Keratinocyte (primary cell): ENCODE results near the gene VAMP4. TPM values are rescaled to one million over a fixed set of nuclear protein-coding genes. Genes with fewer than 3 reads are reported as not detected.

ENCODE experiments used
- DNase-seq: peaks from one replicate; pipeline ENCODE4 v3.0.0-alpha.2; 2011; ENCODE audit warnings: low read depth, missing footprints, low spot score
- FAIRE-seq: peaks from 2 replicates; lab custom pipeline; 2011; peaks lifted over from hg19 to GRCh38; lab: Jason Lieb, UNC
- H2AFZ ChIP-seq: 2 replicates; pipeline ENCODE4 v1.6.0; 2012; ENCODE audit warnings: low read length, control low read depth, inconsistent platforms; ENCODE audit not compliant: control insufficient read depth
- H3K27ac ChIP-seq: 2 replicates; pipeline ENCODE4 v1.5.1; 2011; ENCODE audit warnings: low read length; ENCODE audit not compliant: control insufficient read depth, insufficient read depth
- H3K27me3 ChIP-seq: 3 replicates; pipeline ENCODE4 v1.6.0; 2011; ENCODE audit warnings: low read length; ENCODE audit not compliant: control insufficient read depth, insufficient read depth; ENCODE audit errors: extremely low read depth
- H3K36me3 ChIP-seq, 2 experiments: 2 replicates in 1 of 2; 3 replicates in 1 of 2; pipeline ENCODE4 v1.5.1; 2011; ENCODE audit warnings: low read length in 2 of 2, mild to moderate bottlenecking in 1 of 2; ENCODE audit not compliant: control insufficient read depth in 2 of 2, insufficient read depth in 2 of 2; ENCODE audit errors: extremely low read depth in 1 of 2
- H3K4me1 ChIP-seq: 3 replicates; pipeline ENCODE4 v1.5.1; 2011; ENCODE audit warnings: low read length; ENCODE audit not compliant: control insufficient read depth, insufficient read depth; ENCODE audit errors: extremely low read depth
- H3K4me2 ChIP-seq: 3 replicates; pipeline ENCODE4 v1.6.0; 2011; ENCODE audit warnings: low read depth, low read length; ENCODE audit not compliant: control insufficient read depth, insufficient read depth; ENCODE audit errors: extremely low read depth
- H3K4me3 ChIP-seq, 3 experiments: fragments of 200-600 bp in 1 of 3; sonication (generic) in 1 of 3; 2 replicates in 2 of 3; 3 replicates in 1 of 3; pipeline ENCODE4 v1.5.1; 2011 to 2016; ENCODE audit warnings: low read length in 3 of 3, mild to moderate bottlenecking in 3 of 3, control low read depth in 2 of 3, inconsistent platforms in 1 of 3, low read depth in 1 of 3, mixed read lengths in 1 of 3, mixed run types in 1 of 3, moderate library complexity in 1 of 3; ENCODE audit not compliant: control insufficient read depth in 2 of 3, insufficient read depth in 2 of 3; ENCODE audit errors: extremely low read depth in 1 of 3
- H3K79me2 ChIP-seq: 2 replicates; pipeline ENCODE4 v1.6.0; 2012; ENCODE audit warnings: low read length; ENCODE audit not compliant: control insufficient read depth, insufficient read depth
- H3K9ac ChIP-seq: 3 replicates; pipeline ENCODE4 v1.6.0; 2011; ENCODE audit warnings: low read length; ENCODE audit not compliant: control insufficient read depth, insufficient read depth; ENCODE audit errors: extremely low read depth
- H3K9me1 ChIP-seq: 3 replicates; pipeline ENCODE4 v1.6.0; 2011; ENCODE audit warnings: low read length; ENCODE audit not compliant: control insufficient read depth, insufficient read depth; ENCODE audit errors: extremely low read depth
- H3K9me3 ChIP-seq: 2 replicates; pipeline ENCODE4 v1.5.1; 2012; ENCODE audit warnings: low read depth, low read length; ENCODE audit not compliant: control insufficient read depth
- H4K20me1 ChIP-seq: 3 replicates; pipeline ENCODE4 v1.6.0; 2011; ENCODE audit warnings: low read length; ENCODE audit not compliant: control insufficient read depth, insufficient read depth; ENCODE audit errors: extremely low read depth
- EZH2 ChIP-seq: IDR thresholded peaks from one replicate; pipeline ENCODE4 v1.6.1; 2012; ENCODE audit warnings: inconsistent platforms, mild to moderate bottlenecking, low read length, moderate library complexity
- dilution Hi-C: fragments of 300-500 bp; cut with MboI; formaldehyde crosslinking; loops from one replicate; pipeline ENCODE4 v1.7.0; 2020; ENCODE audit warnings: low sequenced_read_pairs; ENCODE audit not compliant: extremely low pct_ligation_motif_present
- polyA plus RNA-seq, 5 experiments: library from polyadenylated mRNA; depleted of rRNA in 3 of 5; stranded (reverse) in 3 of 5; stranded (forward) in 1 of 5; unstranded in 1 of 5; fragments of >200 nt; gene quantifications; 1 replicate in 1 of 5; 2 replicates in 3 of 5; 3 replicates in 1 of 5; pipeline versions ENCODE4 v1.2.1 to v1.2.3, GENCODE V29; 2011 to 2012; ENCODE audit warnings: missing spikeins in 2 of 5, low read depth in 1 of 5, low replicate concordance in 1 of 5
- TF ChIP-seq, protein P1 (sequence below), 3 experiments: IDR thresholded peaks in 1 of 3; conservative IDR thresholded peaks in 1 of 3; optimal IDR thresholded peaks in 1 of 3; 2 replicates in 2 of 3; 3 replicates in 1 of 3; pipeline versions ENCODE3 to v1.5.1; 2011; ENCODE audit warnings: low read length in 3 of 3, mild to moderate bottlenecking in 3 of 3, moderate library complexity in 2 of 3, control low read depth in 1 of 3, inconsistent platforms in 1 of 3; ENCODE audit not compliant: insufficient read depth in 2 of 3; ENCODE audit errors: extremely low read depth in 1 of 3

VAMP4 gene
- polyA plus RNA-seq, 1 donor (not counting 4 experiments of a cell fraction or from before 2014, with no cell fraction given) = 12.7 TPM

DNA sequence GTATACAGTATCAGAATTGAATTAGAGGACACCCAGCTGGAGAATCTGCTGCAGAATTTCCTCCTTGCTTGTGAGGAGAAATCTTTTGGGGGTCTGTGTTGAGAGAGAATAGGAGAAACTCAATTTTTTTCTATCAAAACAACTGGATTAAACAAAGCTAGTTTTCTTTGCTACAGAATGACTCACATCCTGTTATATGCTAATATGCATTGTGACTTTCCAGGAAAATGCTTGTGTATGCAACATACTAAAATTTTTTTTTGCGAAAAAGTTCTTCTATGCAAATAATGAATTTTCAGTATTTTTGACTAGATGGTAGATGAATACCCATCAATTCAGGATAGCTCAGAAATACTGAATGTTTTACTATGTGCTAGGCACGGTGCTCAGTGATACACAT is 2.2 kb downstream of the VAMP4 start:
- TF ChIP-seq EZH2 = no peak
- TF ChIP-seq, protein P1, sequence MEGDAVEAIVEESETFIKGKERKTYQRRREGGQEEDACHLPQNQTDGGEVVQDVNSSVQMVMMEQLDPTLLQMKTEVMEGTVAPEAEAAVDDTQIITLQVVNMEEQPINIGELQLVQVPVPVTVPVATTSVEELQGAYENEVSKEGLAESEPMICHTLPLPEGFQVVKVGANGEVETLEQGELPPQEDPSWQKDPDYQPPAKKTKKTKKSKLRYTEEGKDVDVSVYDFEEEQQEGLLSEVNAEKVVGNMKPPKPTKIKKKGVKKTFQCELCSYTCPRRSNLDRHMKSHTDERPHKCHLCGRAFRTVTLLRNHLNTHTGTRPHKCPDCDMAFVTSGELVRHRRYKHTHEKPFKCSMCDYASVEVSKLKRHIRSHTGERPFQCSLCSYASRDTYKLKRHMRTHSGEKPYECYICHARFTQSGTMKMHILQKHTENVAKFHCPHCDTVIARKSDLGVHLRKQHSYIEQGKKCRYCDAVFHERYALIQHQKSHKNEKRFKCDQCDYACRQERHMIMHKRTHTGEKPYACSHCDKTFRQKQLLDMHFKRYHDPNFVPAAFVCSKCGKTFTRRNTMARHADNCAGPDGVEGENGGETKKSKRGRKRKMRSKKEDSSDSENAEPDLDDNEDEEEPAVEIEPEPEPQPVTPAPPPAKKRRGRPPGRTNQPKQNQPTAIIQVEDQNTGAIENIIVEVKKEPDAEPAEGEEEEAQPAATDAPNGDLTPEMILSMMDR (optimal IDR thresholded peaks at IDR 0.05 in 1 of 3, IDR thresholded peaks at IDR 0.05 in 1 of 3, conservative IDR thresholded peaks at IDR 0.05 in 1 of 3; ENCODE audit: extremely low read depth in 1 of 3, insufficient read depth in 2 of 3, low read length in 3 of 3) = no peak
- no peak for FAIRE-seq
- Histone ChIP-seq H3K27ac (peak overlapping the region; percentile 42), H3K27me3 (no peaks in the 10 kb centered on the region), H3K4me1 (peaks cover 34% of the 10 kb centered on the region), H3K4me2 (peak overlapping the region; percentile 93), H2AFZ (no peak overlapping the region), H3K36me3 (peaks cover 2 to 6% of the 10 kb centered on the region in 2 experiments), H3K79me2 (peaks cover 31% of the 10 kb centered on the region), H3K9me1 (no peaks in the 10 kb centered on the region), H3K4me3 (peak overlapping the region in 2 of 3 experiments; percentile 4 to 96), H4K20me1 (no peaks in the 10 kb centered on the region), H3K9ac (no peak overlapping the region), H3K9me3 (no peaks in the 10 kb centered on the region)
- DNase-seq = no peak
- dilution Hi-C loops = no loop called here

DNA sequence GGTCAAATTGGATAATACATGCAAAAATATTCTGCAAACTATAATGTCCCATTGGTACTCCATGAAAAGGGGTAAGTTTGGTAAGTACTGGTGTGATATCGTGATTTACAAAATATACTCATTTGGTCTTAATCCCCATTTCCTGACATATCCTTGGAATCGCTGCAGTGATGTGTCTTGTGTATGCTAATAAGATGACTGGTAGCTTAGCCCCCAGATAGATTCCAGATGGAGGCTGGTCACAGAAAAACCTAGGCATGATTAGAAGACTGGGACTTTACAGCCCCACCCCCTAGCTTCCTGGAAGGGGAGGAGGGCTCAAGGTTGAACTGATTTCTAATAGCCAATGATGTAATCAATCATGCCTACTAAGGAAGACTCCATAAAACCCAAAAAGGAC is 3.0 kb downstream of the VAMP4 start:
- Histone ChIP-seq H2AFZ (no peak overlapping the region), H3K9ac (no peak overlapping the region), H3K27me3 (no peaks in the 10 kb centered on the region), H3K4me1 (peaks cover 31% of the 10 kb centered on the region), H3K36me3 (peaks cover 2 to 6% of the 10 kb centered on the region in 2 experiments), H3K79me2 (peaks cover 31% of the 10 kb centered on the region), H3K4me2 (no peak overlapping the region), H3K9me3 (no peaks in the 10 kb centered on the region), H3K4me3 (no peak overlapping the region), H3K27ac (peak overlapping the region; percentile 42), H4K20me1 (no peaks in the 10 kb centered on the region), H3K9me1 (no peaks in the 10 kb centered on the region)
- DNase-seq = no peak
- TF ChIP-seq EZH2 = no peak
- TF ChIP-seq, protein P1 (optimal IDR thresholded peaks at IDR 0.05 in 1 of 3, IDR thresholded peaks at IDR 0.05 in 1 of 3, conservative IDR thresholded peaks at IDR 0.05 in 1 of 3; ENCODE audit: extremely low read depth in 1 of 3, insufficient read depth in 2 of 3, low read length in 3 of 3) = no peak
- dilution Hi-C loops = no loop called here
- FAIRE-seq = no peak
